A172 (cell line): ENCODE measurements around the gene LRRC28. TPM values are rescaled to one million over a fixed set of nuclear protein-coding genes. Genes with fewer than 3 reads are reported as not detected.

ENCODE experiments used
- DNase-seq: peaks from one replicate; pipeline ENCODE4 v3.0.0-alpha.2; 2015; ENCODE audit warnings: low spot score
- total RNA-seq: library from RNA; depleted of rRNA; stranded (reverse); fragments of >200 nt; shearing (Covaris generic); gene quantifications from 2 replicates; pipeline ENCODE4 v1.2.3, GENCODE V29; 2014

The LRRC28 gene
- total RNA-seq, 1 experiment from 2014 or later = 20.8 TPM

GRCh38 chr15:99305761-99306505 lies 54.7 kb downstream of the LRRC28 start:
- peak; percentile 51 for DNase-seq

GRCh38 chr15:99306694-99307338 lies 55.5 kb downstream of the LRRC28 start:
- DNase-seq = no peak

GRCh38 chr15:99307735-99308134 lies 56.5 kb downstream of the LRRC28 start:
- DNase-seq = peak; percentile 23

GRCh38 chr15:99310745-99311144 lies 59.5 kb downstream of the LRRC28 start:
- no peak for DNase-seq

- no peak for DNase-seq
Observed at GRCh38 chr15:99312228-99312627, 60.9 kb downstream of the LRRC28 start.

GRCh38 chr15:99312794-99313193 lies 61.5 kb downstream of the LRRC28 start:
- no peak for DNase-seq

GRCh38 chr15:99315636-99316035 lies 64.4 kb downstream of the LRRC28 start:
- no peak for DNase-seq

- DNase-seq = no peak
Observed at GRCh38 chr15:99320374-99321215, 69.3 kb downstream of the LRRC28 start.

GRCh38 chr15:99321468-99321867 lies 70.2 kb downstream of the LRRC28 start:
- no peak for DNase-seq

- no peak for DNase-seq
Observed at GRCh38 chr15:99322643-99323405, 71.5 kb downstream of the LRRC28 start.

- DNase-seq = peak; percentile 75
Observed at GRCh38 chr15:99324082-99324620, 72.9 kb downstream of the LRRC28 start.

GRCh38 chr15:99324700-99325099 lies 73.4 kb downstream of the LRRC28 start:
- no peak for DNase-seq

- no peak for DNase-seq
Observed at GRCh38 chr15:99326235-99326634, 75.0 kb downstream of the LRRC28 start.

- DNase-seq = no peak
Observed at GRCh38 chr15:99328106-99329072, 77.1 kb downstream of the LRRC28 start.

- DNase-seq = no peak
Observed at GRCh38 chr15:99331381-99331780, 80.1 kb downstream of the LRRC28 start.

- no peak for DNase-seq
Observed at GRCh38 chr15:99333413-99333812, 82.1 kb downstream of the LRRC28 start.

- DNase-seq = no peak
Observed at GRCh38 chr15:99333981-99334380, 82.7 kb downstream of the LRRC28 start.

- no peak for DNase-seq
Observed at GRCh38 chr15:99335508-99335907, 84.2 kb downstream of the LRRC28 start.

- no peak for DNase-seq
Observed at GRCh38 chr15:99336794-99337193, 85.5 kb downstream of the LRRC28 start.

- no peak for DNase-seq
Observed at GRCh38 chr15:99340347-99340746, 89.1 kb downstream of the LRRC28 start.
